HG03342 (cell line): Measurements from ENCODE around the gene CACNB4.

Source experiments
- ATAC-seq: cut with Tn5 transposase; IDR thresholded peaks from one replicate; pipeline ENCODE4 v1.9.1; 2021; ENCODE audit warnings: mild to moderate bottlenecking, moderate library complexity; ENCODE audit not compliant: unreplicated experiment

The CACNB4 gene

GRCh38 chr2:152054593-152054992, 44.3 kb downstream of the CACNB4 start:
- no peak for ATAC-seq

GRCh38 chr2:152051436-152051835, 47.4 kb downstream of the CACNB4 start:
- peak; percentile 27 for ATAC-seq

- ATAC-seq = no peak
Measured at GRCh38 chr2:152050915-152051314, 47.9 kb downstream of the CACNB4 start.

GRCh38 chr2:152050341-152050740, 48.5 kb downstream of the CACNB4 start:
- ATAC-seq = no peak

- ATAC-seq = no peak
Measured at GRCh38 chr2:152049541-152049940, 49.3 kb downstream of the CACNB4 start.

GRCh38 chr2:152047824-152048471, 50.9 kb downstream of the CACNB4 start:
- no peak for ATAC-seq

- peak; percentile 68 for ATAC-seq
Measured at GRCh38 chr2:152046940-152047339, 51.9 kb downstream of the CACNB4 start.

- ATAC-seq = no peak
Measured at GRCh38 chr2:152042636-152043615, 55.9 kb downstream of the CACNB4 start.

GRCh38 chr2:152038441-152038958, 60.3 kb downstream of the CACNB4 start:
- ATAC-seq = no peak

- no peak for ATAC-seq
Measured at GRCh38 chr2:152037743-152038435, 61.0 kb downstream of the CACNB4 start.

GRCh38 chr2:152036611-152037469, 62.0 kb downstream of the CACNB4 start:
- ATAC-seq = peak; percentile 90

- ATAC-seq = no peak
Measured at GRCh38 chr2:152034257-152034801, 64.5 kb downstream of the CACNB4 start.

GRCh38 chr2:152033011-152033925, 65.6 kb downstream of the CACNB4 start:
- ATAC-seq = no peak

GRCh38 chr2:152031747-152032306, 67.0 kb downstream of the CACNB4 start:
- no peak for ATAC-seq

- ATAC-seq = peak; percentile 52
Measured at GRCh38 chr2:152030596-152031328, 68.1 kb downstream of the CACNB4 start.

GRCh38 chr2:152028182-152028862, 70.5 kb downstream of the CACNB4 start:
- no peak for ATAC-seq

GRCh38 chr2:152025678-152026287, 73.1 kb downstream of the CACNB4 start:
- peak; percentile 86 for ATAC-seq
